Endothelial cell of umbilical vein (primary cell): Measurements from ENCODE around the gene ACCSL. TPM values are rescaled to one million over a fixed set of nuclear protein-coding genes. Genes with fewer than 3 reads are reported as not detected.

ENCODE experiments used
- BruUV-seq: library from RNA; stranded (reverse); fragments of 400-500 nt; replicated peaks from 2 replicates; lab custom pipeline; 2021; lab: Mats Ljungman, UMichigan
- CTCF ChIA-PET: fragments of 300-600, 350-600 bp; sonication (Branson Sonifier 250); formaldehyde crosslinking; loops from one replicate; lab custom pipeline; 2021; ENCODE audit warnings: antibody characterized with exemption, inconsistent platforms; lab: Charles Lee
- POLR2A ChIA-PET: fragments of 300-600, 350-600 bp; sonication (Branson Sonifier 250); formaldehyde crosslinking; loops from one replicate; lab custom pipeline; 2021; ENCODE audit warnings: antibody characterized with exemption, inconsistent platforms; lab: Charles Lee
- DNase-seq: peaks from one replicate; pipeline ENCODE4 v3.0.0-alpha.2; 2011; ENCODE audit warnings: low read depth, low spot score
- FAIRE-seq: peaks from 2 replicates; lab custom pipeline; 2011; peaks lifted over from hg19 to GRCh38; lab: Jason Lieb, UNC
- H2AFZ ChIP-seq: 2 replicates; pipeline ENCODE4 v1.6.0; 2012; ENCODE audit warnings: low read depth, low read length, control low read depth, inconsistent platforms
- H3K27ac ChIP-seq: 2 replicates; pipeline ENCODE4 v1.5.1; 2011; ENCODE audit warnings: low read depth, mild to moderate bottlenecking, control low read depth, low read length, moderate library complexity; ENCODE audit not compliant: insufficient read depth
- H3K27me3 ChIP-seq, 2 experiments: 2 replicates each; pipeline versions ENCODE4 v1.6.0 to v1.6.1; 2011; ENCODE audit warnings: low read length in 2 of 2, mixed read lengths in 1 of 2; ENCODE audit not compliant: control insufficient read depth in 2 of 2, insufficient read depth in 2 of 2
- H3K36me3 ChIP-seq, 2 experiments: 2 replicates in 1 of 2; 3 replicates in 1 of 2; pipeline ENCODE4 v1.5.1; 2011; ENCODE audit warnings: low read length in 2 of 2, mild to moderate bottlenecking in 1 of 2, moderate library complexity in 1 of 2; ENCODE audit not compliant: control insufficient read depth in 2 of 2, insufficient read depth in 2 of 2; ENCODE audit errors: extremely low read depth in 1 of 2
- H3K4me1 ChIP-seq: 3 replicates; pipeline ENCODE4 v1.5.1; 2011; ENCODE audit warnings: mild to moderate bottlenecking, low read length; ENCODE audit not compliant: control insufficient read depth, insufficient read depth; ENCODE audit errors: extremely low read depth
- H3K4me2 ChIP-seq: 2 replicates; pipeline ENCODE4 v1.6.1; 2011; ENCODE audit warnings: low read length, control low read depth, mixed read lengths; ENCODE audit not compliant: insufficient read depth
- H3K4me3 ChIP-seq, 3 experiments: fragments of 200-600 bp in 1 of 3; sonication (generic), shearing (Covaris generic) in 1 of 3; replicated peaks in 1 of 3; 2 replicates each; pipeline ENCODE4 v1.5.1; 2011 to 2016; ENCODE audit warnings: control low read depth in 3 of 3, low read length in 3 of 3, mild to moderate bottlenecking in 2 of 3, inconsistent platforms in 1 of 3, low read depth in 1 of 3, moderate library complexity in 1 of 3; ENCODE audit not compliant: insufficient read depth in 1 of 3
- H3K79me2 ChIP-seq: 2 replicates; pipeline ENCODE4 v1.6.0; 2012; ENCODE audit warnings: low read length, inconsistent platforms; ENCODE audit not compliant: control insufficient read depth, insufficient read depth
- H3K9ac ChIP-seq: replicated peaks from 2 replicates; pipeline ENCODE3; 2011; ENCODE audit warnings: low read length, control low read depth; ENCODE audit not compliant: insufficient read depth; ENCODE audit errors: extremely low read depth
- H3K9me1 ChIP-seq: replicated peaks from 3 replicates; pipeline ENCODE4 v1.6.0; 2011; ENCODE audit warnings: mild to moderate bottlenecking, low read length; ENCODE audit not compliant: control insufficient read depth, insufficient read depth; ENCODE audit errors: extremely low read depth
- H3K9me3 ChIP-seq: replicated peaks from 2 replicates; pipeline ENCODE4 v1.5.1; 2012; ENCODE audit warnings: low read length, inconsistent platforms; ENCODE audit not compliant: control insufficient read depth, insufficient read depth
- H4K20me1 ChIP-seq: replicated peaks from 2 replicates; pipeline ENCODE3; 2011; ENCODE audit warnings: mild to moderate bottlenecking, low read length; ENCODE audit not compliant: control insufficient read depth, insufficient read depth; ENCODE audit errors: extremely low read depth
- EZH2 ChIP-seq: IDR thresholded peaks from 2 replicates; pipeline ENCODE4 v1.6.1; 2012; ENCODE audit warnings: borderline replicate concordance, low read depth, mild to moderate bottlenecking, moderate library complexity, low read length, inconsistent platforms; ENCODE audit not compliant: severe bottlenecking
- FOS ChIP-seq: IDR thresholded peaks from 2 replicates; pipeline ENCODE4 v1.6.1; 2011; ENCODE audit warnings: mild to moderate bottlenecking, low read length, moderate library complexity, borderline replicate concordance; ENCODE audit not compliant: insufficient read depth
- GATA2 ChIP-seq: IDR thresholded peaks from 2 replicates; pipeline ENCODE4 v1.7.0; 2011; ENCODE audit warnings: low read depth, mild to moderate bottlenecking, moderate library complexity, mixed read lengths, low read length; ENCODE audit not compliant: insufficient read length, insufficient read depth
- JUN ChIP-seq: IDR thresholded peaks from 2 replicates; pipeline ENCODE4 v1.6.1; 2011; ENCODE audit warnings: borderline replicate concordance, low read depth; ENCODE audit not compliant: insufficient read length, insufficient read depth
- MYC ChIP-seq: IDR thresholded peaks from one replicate; pipeline ENCODE4 v1.6.1; 2011; ENCODE audit warnings: mild to moderate bottlenecking, low read depth, low read length
- POLR2A ChIP-seq: IDR thresholded peaks from 2 replicates; pipeline ENCODE4 v1.6.1; 2012; ENCODE audit warnings: low read depth, mild to moderate bottlenecking, control low read depth, low read length
- POLR2AphosphoS5 ChIP-seq: IDR thresholded peaks from 2 replicates; pipeline ENCODE4 v1.6.1; 2012; ENCODE audit warnings: low read depth, mild to moderate bottlenecking, control low read depth, low read length, moderate library complexity; ENCODE audit not compliant: insufficient read depth
- dilution Hi-C: fragments of 300-500 bp; cut with MboI; formaldehyde crosslinking; loops from one replicate; pipeline ENCODE4 v1.15.0; 2019; ENCODE audit warnings: low sequenced_read_pairs; ENCODE audit not compliant: extremely low pct_ligation_motif_present
- intact Hi-C: fragments of 100-400 bp; cut with micrococcal nuclease; formaldehyde crosslinking; loops from one replicate; pipeline ENCODE4 v1.10.0; 2022
- polyA plus RNA-seq, 4 experiments: library from polyadenylated mRNA; depleted of rRNA in 3 of 4; stranded (reverse) in 3 of 4; unstranded in 1 of 4; fragments of >200 nt; gene quantifications; 2 replicates each; pipeline versions ENCODE4 v1.2.1 to v1.2.3, GENCODE V29; 2011 to 2012; ENCODE audit warnings: missing spikeins in 1 of 4
- total RNA-seq: library from RNA; stranded (reverse); gene quantifications from 2 replicates; pipeline ENCODE4 v1.2.3, GENCODE V29; 2021
- TF ChIP-seq, protein P1 (sequence below): IDR thresholded peaks from 2 replicates; pipeline ENCODE4 v1.6.1; 2011; ENCODE audit not compliant: insufficient read depth, insufficient read length
- TF ChIP-seq, protein P2 (sequence below), 2 donors: IDR thresholded peaks; 1 replicate in 1 of 2; 2 replicates in 1 of 2; pipeline ENCODE4 v1.5.1; 2011; ENCODE audit warnings: low read length in 2 of 2, mild to moderate bottlenecking in 2 of 2, moderate library complexity in 2 of 2, control low read depth in 1 of 2, inconsistent platforms in 1 of 2, low read depth in 1 of 2; ENCODE audit not compliant: insufficient read depth in 1 of 2; ENCODE audit errors: extremely low read depth in 1 of 2

The ACCSL gene
- total and polyA plus RNA-seq, 2 donors (not counting 3 experiments of a cell fraction or from before 2014, with no cell fraction given): not detected

DNA sequence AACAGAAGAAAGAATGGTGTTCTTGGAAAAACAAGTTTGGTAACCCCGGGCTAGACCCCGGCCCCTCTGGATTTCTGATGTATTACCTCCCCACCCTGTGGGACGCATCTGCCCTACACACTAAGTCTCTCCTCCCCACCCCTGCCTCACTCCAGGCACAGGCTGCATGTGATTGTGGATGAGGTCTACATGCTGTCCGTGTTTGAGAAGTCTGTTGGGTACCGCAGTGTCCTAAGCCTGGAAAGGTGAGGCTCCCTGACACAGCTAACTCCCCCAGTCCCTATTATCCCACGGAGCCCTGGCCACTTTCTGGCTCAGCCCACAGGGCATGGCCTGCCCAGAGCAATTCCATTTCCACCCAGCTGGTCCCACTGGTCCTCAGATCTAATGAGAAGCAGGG, 31.6 kb downstream of the ACCSL start:
- ChIA-PET POLR2A (no interaction called here), CTCF (interaction anchor here (2.3 kb wide), 1 partner anchor 16 kb away, joined by 14 read pairs; the partner anchor contains the start of gene EXT2)
- H3K79me2 ChIP-seq: no peaks in the 10 kb centered on the region
- H3K4me1 ChIP-seq: no peaks in the 10 kb centered on the region
- intact Hi-C loops (no loop called here), dilution Hi-C loops (no loop called here)
- peaks cover 0 to 3% of the 10 kb centered on the region in 2 experiments for H3K36me3 ChIP-seq
- no peak overlapping the region for H3K9ac ChIP-seq
- H3K27ac ChIP-seq: no peak overlapping the region
- TF ChIP-seq POLR2AphosphoS5 (no peak), JUN (no peak), POLR2A (no peak), GATA2 (no peak), EZH2 (no peak), MYC (no peak), FOS (no peak)
- TF ChIP-seq, protein P1, sequence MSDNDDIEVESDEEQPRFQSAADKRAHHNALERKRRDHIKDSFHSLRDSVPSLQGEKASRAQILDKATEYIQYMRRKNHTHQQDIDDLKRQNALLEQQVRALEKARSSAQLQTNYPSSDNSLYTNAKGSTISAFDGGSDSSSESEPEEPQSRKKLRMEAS: no peak
- TF ChIP-seq, protein P2, sequence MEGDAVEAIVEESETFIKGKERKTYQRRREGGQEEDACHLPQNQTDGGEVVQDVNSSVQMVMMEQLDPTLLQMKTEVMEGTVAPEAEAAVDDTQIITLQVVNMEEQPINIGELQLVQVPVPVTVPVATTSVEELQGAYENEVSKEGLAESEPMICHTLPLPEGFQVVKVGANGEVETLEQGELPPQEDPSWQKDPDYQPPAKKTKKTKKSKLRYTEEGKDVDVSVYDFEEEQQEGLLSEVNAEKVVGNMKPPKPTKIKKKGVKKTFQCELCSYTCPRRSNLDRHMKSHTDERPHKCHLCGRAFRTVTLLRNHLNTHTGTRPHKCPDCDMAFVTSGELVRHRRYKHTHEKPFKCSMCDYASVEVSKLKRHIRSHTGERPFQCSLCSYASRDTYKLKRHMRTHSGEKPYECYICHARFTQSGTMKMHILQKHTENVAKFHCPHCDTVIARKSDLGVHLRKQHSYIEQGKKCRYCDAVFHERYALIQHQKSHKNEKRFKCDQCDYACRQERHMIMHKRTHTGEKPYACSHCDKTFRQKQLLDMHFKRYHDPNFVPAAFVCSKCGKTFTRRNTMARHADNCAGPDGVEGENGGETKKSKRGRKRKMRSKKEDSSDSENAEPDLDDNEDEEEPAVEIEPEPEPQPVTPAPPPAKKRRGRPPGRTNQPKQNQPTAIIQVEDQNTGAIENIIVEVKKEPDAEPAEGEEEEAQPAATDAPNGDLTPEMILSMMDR (IDR thresholded peaks at IDR 0.05; ENCODE audit: extremely low read depth in 1 of 2, insufficient read depth in 1 of 2, low read depth in 1 of 2, low read length in 2 of 2): no peak
- no peaks in the 10 kb centered on the region for H4K20me1 ChIP-seq
- no peaks in the 10 kb centered on the region for H3K9me1 ChIP-seq
- no peak overlapping the region for H2AFZ ChIP-seq
- no peak overlapping the region for H3K4me2 ChIP-seq
- BruUV-seq: no TSS peak
- DNase-seq (no peak), FAIRE-seq (no peak)
- H3K4me3 ChIP-seq: no peak overlapping the region
- no peaks in the 10 kb centered on the region for H3K9me3 ChIP-seq
- H3K27me3 ChIP-seq: peaks cover 5 to 8% of the 10 kb centered on the region in 2 experiments
